NK-92 treated with Interleukin-12 subunit alpha and Interleukin-12 subunit beta, amount 100 ng/mL, for 24 hours (cell line): ENCODE results near the gene OR4K2.
"Not testable (repeated sequence)": the region's sequence is repeated elsewhere in the genome, so short reads cannot be mapped to it uniquely, and the experiment has no call there.

ENCODE experiments used
- DNase-seq: peaks from one replicate; lab custom pipeline; 2025; lab: John Stamatoyannopoulos, UW

Gene OR4K2

GRCh38 chr14:19874842-19875241 lies at the start of gene OR4K2:
OR4K2 (plus strand) TSS chr14:19875142; CDS start chr14:19876268, 1,126 bp downstream.
- DNase-seq, result no peak

GRCh38 chr14:19827626-19828244 lies 47.2 kb upstream of the OR4K2 start:
- not testable (repeated sequence) for DNase-seq

GRCh38 chr14:19828314-19828713 lies 46.6 kb upstream of the OR4K2 start:
- no peak for DNase-seq

GRCh38 chr14:19834203-19834848 lies 40.6 kb upstream of the OR4K2 start:
- not testable (repeated sequence) for DNase-seq

- DNase-seq, result no peak
These were observed 36.5 kb upstream of the OR4K2 start for GRCh38 chr14:19838433-19838832.

- DNase-seq, result no peak
These were observed 23.6 kb upstream of the OR4K2 start for GRCh38 chr14:19851365-19851764.

GRCh38 chr14:19866061-19866669 lies 8.8 kb upstream of the OR4K2 start:
- not testable (repeated sequence) for DNase-seq

GRCh38 chr14:19873178-19873577 lies 1.8 kb upstream of the OR4K2 start:
- DNase-seq, result no peak

GRCh38 chr14:19878029-19878642 lies 3.2 kb downstream of the OR4K2 start:
- DNase-seq, result no peak

GRCh38 chr14:19895282-19895681 lies 20.3 kb downstream of the OR4K2 start:
- no peak for DNase-seq

- no peak for DNase-seq
These were observed 26.1 kb downstream of the OR4K2 start for GRCh38 chr14:19900999-19901398.

GRCh38 chr14:19902409-19902808 lies 27.5 kb downstream of the OR4K2 start:
- no peak for DNase-seq

- no peak for DNase-seq
These were observed 31.7 kb downstream of the OR4K2 start for GRCh38 chr14:19906665-19907064.

- no peak for DNase-seq
These were observed 36.2 kb downstream of the OR4K2 start for GRCh38 chr14:19911114-19911513.

- DNase-seq, result no peak
These were observed 42.3 kb downstream of the OR4K2 start for GRCh38 chr14:19917243-19917642.

GRCh38 chr14:19917955-19918518 lies 43.1 kb downstream of the OR4K2 start:
- DNase-seq, result no peak

- no peak for DNase-seq
These were observed 43.8 kb downstream of the OR4K2 start for GRCh38 chr14:19918553-19919264.

GRCh38 chr14:19920021-19920657 lies 45.2 kb downstream of the OR4K2 start, which contains the start of gene OR4K5:
OR4K5 (plus strand) TSS chr14:19920607; CDS start chr14:19920607, 0 bp downstream.
- DNase-seq, result no peak

GRCh38 chr14:19930617-19931016 lies 55.7 kb downstream of the OR4K2 start, which contains the start of gene OR4K1:
OR4K1 (plus strand) TSS chr14:19930917; CDS start chr14:19935667, 4,750 bp downstream.
- no peak for DNase-seq
